SK-N-MC (cell line): ENCODE data around the gene ZNF652.

ENCODE experiments used
- EZH2 ChIP-seq: fragments of 200-600 bp; sonication (generic); IDR thresholded peaks from one replicate; pipeline ENCODE4 v1.6.1; 2017; ENCODE audit warnings: antibody characterized with exemption
- POLR2AphosphoS5 ChIP-seq: IDR thresholded peaks from 2 replicates; pipeline ENCODE4 v1.6.1; 2012; ENCODE audit warnings: mild to moderate bottlenecking, low read depth, low read length, borderline replicate concordance

DNA sequence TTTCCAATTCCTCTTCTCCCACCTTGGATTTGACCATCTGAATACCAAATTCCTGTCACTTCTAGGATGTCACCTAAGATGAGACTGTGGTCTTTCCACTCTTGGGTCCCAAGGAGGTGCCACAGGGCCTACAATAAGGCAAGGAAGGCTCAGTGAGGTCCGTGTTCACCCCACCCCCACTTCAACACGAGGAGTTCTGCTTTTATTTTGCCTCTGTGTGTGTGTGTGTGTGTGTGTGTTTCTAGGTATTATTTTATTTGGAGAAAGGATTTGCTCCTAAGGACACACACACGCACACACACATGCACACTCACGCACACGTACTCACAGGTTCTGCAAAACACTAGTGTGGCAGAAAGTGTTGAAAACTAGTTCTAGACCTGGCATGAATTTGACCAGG, 106.9 kb downstream of the ZNF652 start:
- no peak for TF ChIP-seq EZH2
- no peak for TF ChIP-seq POLR2AphosphoS5
